Fibroblast of skin of right biceps (primary cell): ENCODE data around the gene KREMEN1.

ENCODE experiments used
- DNase-seq: peaks from one replicate; pipeline ENCODE4 v3.0.0-alpha.2; 2013

KREMEN1 gene

DNA sequence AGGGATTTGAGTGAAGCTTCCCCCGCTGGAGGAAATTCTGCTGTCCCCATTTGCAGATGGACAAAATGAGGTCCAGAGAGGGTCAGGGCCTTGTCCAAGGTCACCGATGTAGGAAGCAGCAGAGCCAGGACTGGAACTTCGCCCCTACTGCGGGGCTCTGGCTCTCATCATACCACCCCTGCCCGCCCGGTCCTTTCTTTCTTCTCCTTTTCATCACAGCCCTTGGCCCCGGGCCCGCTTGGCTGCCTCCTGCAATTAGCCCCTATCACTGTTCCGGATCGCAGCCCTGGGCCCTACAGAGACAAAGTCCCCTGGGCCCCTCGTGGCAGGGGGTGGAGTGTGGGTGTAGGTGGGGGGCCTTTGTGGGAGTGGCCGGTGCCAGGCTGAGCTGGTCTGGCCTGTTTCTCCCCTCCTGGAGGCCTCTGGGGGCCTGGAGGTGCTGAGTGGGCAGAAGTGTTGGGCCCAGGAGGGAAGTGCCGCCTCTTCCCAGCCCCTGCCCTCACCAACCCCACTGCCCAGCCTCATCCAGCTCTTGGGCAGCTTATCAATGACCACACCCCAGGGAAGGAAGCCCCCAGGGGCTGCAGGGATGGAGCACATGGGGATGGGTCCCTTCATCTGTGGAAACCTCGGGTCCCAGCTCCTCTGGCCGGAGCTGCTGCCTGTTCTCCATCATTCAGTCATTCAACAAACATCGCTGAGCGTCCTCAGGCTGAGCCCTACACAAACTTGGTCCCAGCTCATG, 136.2 kb downstream of the KREMEN1 start:
- no peak for DNase-seq

GRCh38 chr22:29209624-29209929, 136.7 kb downstream of the KREMEN1 start:
- DNase-seq: no peak

- no peak for DNase-seq
Measured at GRCh38 chr22:29211066-29211465, 138.2 kb downstream of the KREMEN1 start.

GRCh38 chr22:29211466-29211865, 138.6 kb downstream of the KREMEN1 start:
- DNase-seq: no peak

DNA sequence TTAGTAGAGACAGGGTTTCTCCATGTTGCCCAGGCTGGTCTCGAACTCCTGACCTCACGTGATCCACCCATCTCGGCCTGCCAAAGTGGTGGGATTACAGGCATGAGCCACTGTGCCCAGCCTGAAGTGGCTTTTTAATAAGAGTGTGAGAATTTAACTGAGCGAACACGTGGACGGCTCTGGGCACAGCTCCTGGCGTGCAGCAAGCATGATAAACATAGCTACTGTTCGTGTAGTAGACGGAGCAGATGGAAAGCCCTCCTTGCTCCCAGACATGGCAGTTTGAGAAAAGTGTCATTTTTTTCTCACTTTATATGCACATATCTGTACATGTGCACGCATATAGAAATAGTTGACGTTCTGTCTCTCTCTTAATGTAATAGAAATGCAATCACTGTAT, 139.9 kb downstream of the KREMEN1 start:
- no peak for DNase-seq

- DNase-seq: no peak
Measured at GRCh38 chr22:29213493-29213892, 140.7 kb downstream of the KREMEN1 start.

GRCh38 chr22:29214232-29214631, 141.4 kb downstream of the KREMEN1 start:
- DNase-seq: no peak

- no peak for DNase-seq
Measured at GRCh38 chr22:29215012-29215860, 142.4 kb downstream of the KREMEN1 start.

DNA sequence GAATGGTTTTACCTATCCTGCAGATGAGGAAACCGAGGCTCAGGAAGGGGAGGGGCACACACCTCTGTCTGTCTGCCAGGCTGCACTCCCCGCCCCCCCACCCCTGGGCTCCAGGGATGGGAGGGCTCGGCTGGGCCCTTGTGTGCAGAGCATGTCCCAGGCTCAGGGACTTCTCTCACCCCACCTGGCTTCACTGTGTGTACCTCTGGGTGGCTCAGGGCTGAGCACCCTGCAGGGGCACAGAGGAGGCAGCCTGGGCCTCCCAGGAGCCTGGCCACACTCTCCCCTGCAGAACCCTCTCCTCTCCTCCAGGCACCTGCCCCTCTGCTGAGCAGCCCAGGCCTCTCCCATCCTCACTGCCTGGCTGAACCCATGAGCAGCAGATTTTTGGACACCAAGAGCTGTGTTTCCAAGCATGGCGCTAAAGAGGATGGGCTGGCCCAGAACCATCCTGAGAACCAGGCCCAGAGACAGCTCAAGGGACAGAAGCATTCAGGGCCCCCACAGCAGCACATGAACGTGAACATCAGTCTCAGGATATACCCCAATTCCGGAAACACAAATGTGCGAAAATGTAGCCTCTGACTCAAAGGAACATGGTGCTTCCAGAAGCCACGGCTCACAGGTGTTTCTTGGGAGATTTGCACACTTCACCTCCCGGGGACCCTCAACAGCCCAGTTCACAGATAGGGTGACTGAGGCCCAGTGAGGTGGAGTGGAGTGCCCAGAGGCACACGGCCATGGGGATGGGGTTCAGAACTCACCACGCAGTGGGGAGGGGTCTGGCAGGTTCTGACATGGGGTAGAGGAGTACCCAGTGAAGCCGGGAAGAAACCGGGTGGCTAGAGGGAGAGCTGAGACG, 143.4 kb downstream of the KREMEN1 start:
- DNase-seq: no peak

GRCh38 chr22:29216873-29217666, 144.2 kb downstream of the KREMEN1 start:
- DNase-seq: no peak
